Liver (tissue), 9 donors: ENCODE data around the gene BSND. TPM values are rescaled to one million over a fixed set of nuclear protein-coding genes. Genes with fewer than 3 reads are reported as not detected.

ENCODE experiments used
- DNase-seq: peaks from one replicate; pipeline ENCODE4 v3.0.0-alpha.2; 2017; ENCODE audit warnings: low spot score
- H3K27ac ChIP-seq, 2 donors: one replicate each; pipeline ENCODE4 v1.7.0; 2013; ENCODE audit warnings: inconsistent platforms in 2 of 2, low read length in 2 of 2, control low read depth in 1 of 2, low read depth in 1 of 2, mild to moderate bottlenecking in 1 of 2
- H3K27me3 ChIP-seq, 4 donors: one replicate each; pipeline versions ENCODE4 v1.6.1 to v1.7.0; 2013; ENCODE audit warnings: low read length in 3 of 4, inconsistent platforms in 1 of 4, mild to moderate bottlenecking in 1 of 4, moderate library complexity in 1 of 4; ENCODE audit not compliant: control insufficient read depth in 4 of 4, insufficient read depth in 4 of 4
- H3K36me3 ChIP-seq, 4 donors: one replicate each; pipeline versions ENCODE4 v1.6.1 to v1.7.0; 2013; ENCODE audit warnings: low read length in 3 of 4, mild to moderate bottlenecking in 3 of 4, low read depth in 1 of 4, moderate library complexity in 1 of 4; ENCODE audit not compliant: control insufficient read depth in 4 of 4, insufficient read depth in 3 of 4
- H3K4me1 ChIP-seq, 4 donors: one replicate each; pipeline versions ENCODE4 v1.6.1 to v1.7.0; 2013; ENCODE audit warnings: low read length in 3 of 4, mild to moderate bottlenecking in 3 of 4, moderate library complexity in 1 of 4; ENCODE audit not compliant: control insufficient read depth in 4 of 4, insufficient read depth in 4 of 4
- H3K4me3 ChIP-seq, 3 donors: one replicate each; pipeline versions ENCODE4 v1.6.1 to v1.7.0; 2013; ENCODE audit warnings: low read length in 3 of 3, control low read depth in 1 of 3, low read depth in 1 of 3, mild to moderate bottlenecking in 1 of 3
- H3K9ac ChIP-seq, 2 donors: one replicate each; pipeline ENCODE4 v1.7.0; 2013; ENCODE audit warnings: low read length in 2 of 2, mild to moderate bottlenecking in 2 of 2, moderate library complexity in 2 of 2, control low read depth in 1 of 2, low read depth in 1 of 2
- H3K9me3 ChIP-seq, 4 donors: one replicate each; pipeline versions ENCODE4 v1.6.1 to v1.7.0; 2013; ENCODE audit warnings: low read length in 3 of 4; ENCODE audit not compliant: control insufficient read depth in 4 of 4
- CTCF ChIP-seq: fragments of 150-350 bp; IDR thresholded peaks from 2 replicates; pipeline ENCODE4 v1.5.1; 2017; ENCODE audit warnings: improper control_type of control experiment, low read depth, low read length; ENCODE audit not compliant: missing input control
- EGR1 ChIP-seq, 2 donors: IDR thresholded peaks; 2 replicates each; pipeline ENCODE4 v1.6.1; 2016 to 2018; ENCODE audit warnings: antibody characterized with exemption in 2 of 2, low read depth in 2 of 2
- FOXA1 ChIP-seq: IDR thresholded peaks from 2 replicates; pipeline ENCODE4 v1.6.1; 2016; ENCODE audit warnings: antibody characterized with exemption
- FOXA2 ChIP-seq: IDR thresholded peaks from 2 replicates; pipeline ENCODE4 v1.6.1; 2016; ENCODE audit warnings: antibody characterized with exemption
- GABPA ChIP-seq, 2 donors: IDR thresholded peaks in 1 of 2; conservative IDR thresholded peaks in 1 of 2; 2 replicates each; pipeline ENCODE4 v1.6.1; 2016; ENCODE audit warnings: antibody characterized with exemption in 2 of 2, mild to moderate bottlenecking in 1 of 2, moderate library complexity in 1 of 2
- HNF4A ChIP-seq, 2 donors: conservative IDR thresholded peaks; 2 replicates each; pipeline ENCODE4 v1.6.1; 2016; ENCODE audit warnings: antibody characterized with exemption in 2 of 2, mild to moderate bottlenecking in 2 of 2
- HNF4G ChIP-seq: IDR thresholded peaks from 2 replicates; pipeline ENCODE4 v1.6.1; 2016; ENCODE audit warnings: antibody characterized with exemption
- JUND ChIP-seq, 2 donors: IDR thresholded peaks; 2 replicates each; pipeline ENCODE4 v1.6.1; 2016; ENCODE audit warnings: antibody characterized with exemption in 2 of 2
- NR2F2 ChIP-seq: IDR thresholded peaks from 2 replicates; pipeline ENCODE4 v1.6.1; 2016; ENCODE audit warnings: antibody characterized with exemption
- RAD21 ChIP-seq, 2 donors: IDR thresholded peaks; 2 replicates each; pipeline ENCODE4 v1.6.1; 2016; ENCODE audit warnings: antibody characterized with exemption in 2 of 2, mild to moderate bottlenecking in 2 of 2
- REST ChIP-seq: IDR thresholded peaks from 2 replicates; pipeline ENCODE4 v1.6.1; 2016; ENCODE audit warnings: antibody characterized with exemption, mild to moderate bottlenecking
- RXRA ChIP-seq, 2 donors: IDR thresholded peaks; 2 replicates each; pipeline ENCODE4 v1.6.1; 2017 to 2018; ENCODE audit warnings: antibody characterized with exemption in 2 of 2, mild to moderate bottlenecking in 1 of 2
- SP1 ChIP-seq: IDR thresholded peaks from 2 replicates; pipeline ENCODE4 v1.6.1; 2018; ENCODE audit warnings: antibody characterized with exemption, mild to moderate bottlenecking
- TAF1 ChIP-seq: conservative IDR thresholded peaks from 2 replicates; pipeline ENCODE4 v1.6.1; 2016; ENCODE audit warnings: antibody characterized with exemption, mild to moderate bottlenecking
- YY1 ChIP-seq: IDR thresholded peaks from 2 replicates; pipeline ENCODE4 v1.6.1; 2016; ENCODE audit warnings: antibody characterized with exemption, mild to moderate bottlenecking
- ZBTB33 ChIP-seq: IDR thresholded peaks from 2 replicates; pipeline ENCODE4 v1.6.1; 2016; ENCODE audit warnings: antibody characterized with exemption
- WGBS: extraction: QIAGEN DNeasy Blood & Tissue Kit; methylation state at CpG from one replicate; pipeline ENCODE4 v1.1.7; 2013; 5-methylcytosine and 5-hydroxymethylcytosine counted together
- polyA plus RNA-seq, 2 donors: library from polyadenylated mRNA; stranded (reverse) in 1 of 2; unstranded in 1 of 2; fragments of 200-250 nt in 1 of 2; fragments of >200 nt in 1 of 2; fragmentation: Nextera tagmentation in 1 of 2; extraction: Ambion mirVana in 1 of 2; gene quantifications; one replicate each; pipeline versions ENCODE4 v1.2.1 to v1.2.3, GENCODE V29; 2013 to 2015
- total RNA-seq, 2 donors: library from RNA; depleted of rRNA; stranded (reverse); fragments of >200 nt; gene quantifications; one replicate each; pipeline ENCODE4 v1.2.3, GENCODE V29; 2014
- TF ChIP-seq, protein P1 (sequence below): IDR thresholded peaks from 2 replicates; pipeline ENCODE4 v1.6.1; 2016; ENCODE audit warnings: antibody characterized with exemption
- TF ChIP-seq, protein P2 (sequence below): IDR thresholded peaks from 2 replicates; pipeline ENCODE4 v1.6.1; 2016; ENCODE audit warnings: antibody characterized with exemption
- donor health status: healthy.
- donor health status: healthy.
- donor health status: healthy.
- donor health status: healthy.
- donor health status: healthy.

BSND gene
- total and polyA plus RNA-seq, 4 donors: 0.14 TPM; not detected in 3

- 83% methylated on average over 5 of the region's 5 CpGs for WGBS
- H3K27ac ChIP-seq: no peak overlapping the region
Observed at GRCh38 chr1:54967372-54967771, 31.4 kb upstream of the BSND start.

More at GRCh38 chr1:54967372-54967771, 31.4 kb upstream of the BSND start:
- Histone ChIP-seq H3K4me1 (no peaks in the 10 kb centered on the region), H3K36me3 (no peaks in the 10 kb centered on the region), H3K4me3 (no peak overlapping the region), H3K9me3 (no peaks in the 10 kb centered on the region), H3K27me3 (no peaks in the 10 kb centered on the region), H3K9ac (no peak overlapping the region)
- TF ChIP-seq ZBTB33 (no peak), REST (no peak), GABPA (IDR thresholded peaks at IDR 0.05 in 1 of 2, conservative IDR thresholded peaks at IDR 0.05 in 1 of 2) (no peak), FOXA1 (no peak), HNF4G (no peak), RXRA (IDR thresholded peaks at IDR 0.05) (no peak), EGR1 (IDR thresholded peaks at IDR 0.05; ENCODE audit: low read depth in 2 of 2) (no peak), YY1 (no peak), RAD21 (IDR thresholded peaks at IDR 0.05) (no peak), NR2F2 (no peak), SP1 (no peak), JUND (IDR thresholded peaks at IDR 0.05) (no peak), HNF4A (conservative IDR thresholded peaks at IDR 0.05) (no peak), FOXA2 (no peak), TAF1 (no peak), CTCF (no peak)
- TF ChIP-seq, protein P1, sequence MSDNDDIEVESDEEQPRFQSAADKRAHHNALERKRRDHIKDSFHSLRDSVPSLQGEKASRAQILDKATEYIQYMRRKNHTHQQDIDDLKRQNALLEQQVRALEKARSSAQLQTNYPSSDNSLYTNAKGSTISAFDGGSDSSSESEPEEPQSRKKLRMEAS: no peak
- TF ChIP-seq, protein P2, sequence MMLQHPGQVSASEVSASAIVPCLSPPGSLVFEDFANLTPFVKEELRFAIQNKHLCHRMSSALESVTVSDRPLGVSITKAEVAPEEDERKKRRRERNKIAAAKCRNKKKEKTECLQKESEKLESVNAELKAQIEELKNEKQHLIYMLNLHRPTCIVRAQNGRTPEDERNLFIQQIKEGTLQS: no peak
- DNase-seq: no peak
